Stimulated activated CD8-positive, alpha-beta memory T cell treated with anti-CD3 and anti-CD28 coated beads, Interleukin-4, amount 100 ng/mL, for 48 hours (primary cell): ENCODE data around the gene PAWR.
"Not testable (repeated sequence)": the region's sequence is repeated elsewhere in the genome, so short reads cannot be mapped to it uniquely, and the experiment has no call there.

Experiments used
- DNase-seq: peaks from one replicate; pipeline ENCODE4 v3.0.0-alpha.2; 2020

Gene PAWR

DNA sequence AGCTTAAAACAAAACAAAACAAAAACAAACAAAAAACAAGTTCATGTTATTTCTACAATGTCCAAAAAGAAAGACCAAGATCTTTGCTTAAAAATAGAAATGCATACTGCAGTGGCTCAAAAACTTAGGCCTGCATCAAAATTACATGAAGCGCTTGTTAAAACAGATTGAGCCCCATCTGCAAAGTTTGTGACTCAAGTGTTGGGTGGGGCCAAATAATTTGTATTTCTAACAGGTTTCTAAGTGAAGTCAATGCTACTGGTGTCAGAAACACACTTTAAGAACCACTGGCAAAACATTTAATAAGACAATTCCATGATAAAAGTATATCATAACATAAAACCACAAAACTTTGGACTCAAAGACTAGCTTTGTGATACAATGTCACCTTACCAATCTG, 105.6 kb downstream of the PAWR start:
- no peak for DNase-seq

DNA sequence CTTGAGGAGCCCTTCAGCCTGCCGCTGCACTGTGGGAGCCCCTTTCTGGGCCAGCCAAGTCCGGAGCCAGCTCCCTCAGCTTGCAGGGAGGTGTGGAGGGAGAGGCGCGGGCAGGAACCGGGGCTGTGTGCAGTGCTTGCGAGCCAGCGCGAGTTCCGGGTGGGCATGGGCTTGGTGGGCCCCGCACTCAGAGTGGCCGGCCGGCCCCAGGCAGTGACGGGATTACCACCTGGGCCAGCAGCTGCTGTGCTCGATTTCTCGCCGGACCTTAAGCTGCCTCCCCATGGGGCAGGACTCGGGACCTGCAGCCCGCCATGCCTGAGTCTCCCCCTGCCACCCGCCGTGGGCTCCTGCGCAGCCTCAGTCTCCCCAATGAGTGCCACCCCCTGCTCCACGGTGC, 116.9 kb downstream of the PAWR start:
- DNase-seq: no peak

DNA sequence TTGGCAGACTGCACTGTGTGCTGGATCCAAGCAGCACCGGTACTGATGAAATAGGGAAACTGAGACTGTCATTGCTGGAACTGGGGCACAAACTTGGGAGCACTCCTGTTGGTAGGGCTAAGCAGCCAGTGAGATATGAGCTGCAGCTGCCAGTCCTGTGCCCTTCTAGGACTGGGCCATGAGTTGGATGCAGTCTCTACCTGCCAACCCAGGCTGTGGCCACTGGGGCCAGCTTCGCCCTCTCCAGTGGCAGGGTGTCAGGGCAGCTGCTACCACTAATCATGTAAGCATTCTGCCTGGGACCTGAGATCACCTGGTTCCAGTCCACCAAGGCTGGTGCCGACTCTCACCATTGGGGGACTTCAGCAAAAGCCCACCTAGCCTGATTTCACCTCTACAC, 121.1 kb downstream of the PAWR start:
- no peak for DNase-seq

DNA sequence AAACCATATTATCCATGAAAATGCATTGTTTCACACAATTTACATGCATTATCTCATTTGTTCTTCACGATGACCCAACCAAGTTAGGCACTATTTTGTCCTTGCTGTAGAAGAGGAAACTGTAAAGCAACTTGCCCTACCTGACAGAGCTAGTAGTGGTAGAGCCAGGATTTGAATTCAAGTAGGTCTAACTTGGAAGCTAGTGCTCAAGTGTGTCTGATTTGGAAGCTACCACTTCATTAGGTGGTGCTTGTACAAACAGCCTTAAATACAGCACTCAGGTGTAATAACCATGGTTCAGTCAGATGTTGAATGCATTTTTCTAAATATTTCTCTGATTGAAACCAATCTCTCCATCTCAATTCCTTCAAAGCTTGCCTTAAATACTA, 123.6 kb downstream of the PAWR start:
- DNase-seq: no peak

DNA sequence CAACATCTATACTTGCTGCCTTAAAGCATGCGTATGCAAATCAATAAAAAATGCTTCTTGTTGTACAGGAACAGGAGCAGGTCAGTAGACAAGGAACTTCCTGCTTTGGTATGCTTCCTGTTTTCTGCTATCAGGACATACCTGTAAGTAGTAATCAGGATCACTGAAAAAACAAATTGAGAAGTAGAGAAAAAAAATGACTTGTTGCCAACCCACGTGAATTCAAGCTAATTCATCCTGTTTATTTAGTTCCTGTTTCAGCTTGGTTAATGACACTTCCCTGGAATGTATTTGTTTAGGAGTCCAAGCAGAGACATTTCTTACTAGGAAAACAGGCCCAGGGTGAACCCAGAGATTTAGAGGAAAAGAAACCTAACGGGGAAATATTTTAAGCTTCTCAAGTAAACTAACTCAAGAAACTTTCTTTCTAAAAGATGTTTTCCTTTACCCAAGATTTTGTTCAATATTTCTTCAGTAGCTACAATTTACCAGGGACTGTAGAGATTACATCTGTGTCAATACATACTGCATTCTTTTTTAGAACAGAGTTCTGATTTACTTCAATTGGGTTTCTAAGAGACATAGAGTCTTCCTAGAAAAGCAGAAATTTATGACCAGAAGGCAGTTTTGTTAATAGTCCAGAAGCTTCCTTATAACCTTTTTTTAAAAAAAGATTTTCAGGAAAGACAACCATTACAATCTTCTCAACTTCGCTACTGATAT, 124.2 kb downstream of the PAWR start:
- no peak for DNase-seq

DNA sequence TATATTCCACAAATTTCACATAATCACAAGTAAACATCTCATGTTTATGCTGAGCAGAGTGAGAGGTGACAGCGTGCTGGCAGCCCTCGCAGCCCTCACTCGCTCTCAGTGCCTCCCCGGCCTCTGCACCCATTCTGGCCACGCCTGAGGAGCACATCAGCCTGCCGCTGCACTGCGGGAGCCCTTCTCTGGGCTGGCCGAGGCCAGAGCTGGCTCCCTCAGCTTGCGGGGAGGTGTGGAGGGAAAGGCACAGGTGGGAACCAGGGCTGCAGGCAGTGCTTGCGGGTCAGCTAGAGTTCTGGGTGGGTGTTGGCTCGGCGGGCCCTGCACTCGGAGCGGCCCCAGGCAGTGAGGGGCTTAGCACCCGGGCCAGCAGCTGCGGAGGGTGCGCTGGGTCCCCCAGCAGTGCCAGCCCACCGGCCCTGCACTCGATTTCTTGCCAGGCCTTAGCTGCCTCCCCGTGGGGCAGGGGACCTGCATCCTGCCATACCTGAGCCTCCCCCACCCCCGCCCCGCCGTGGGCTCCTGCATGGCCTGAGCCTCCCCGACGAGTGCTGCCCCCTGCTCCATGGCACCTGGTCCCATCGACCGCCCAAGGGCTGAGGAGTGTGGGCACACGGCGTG, 125.9 kb downstream of the PAWR start:
- DNase-seq: not testable (repeated sequence)

DNA sequence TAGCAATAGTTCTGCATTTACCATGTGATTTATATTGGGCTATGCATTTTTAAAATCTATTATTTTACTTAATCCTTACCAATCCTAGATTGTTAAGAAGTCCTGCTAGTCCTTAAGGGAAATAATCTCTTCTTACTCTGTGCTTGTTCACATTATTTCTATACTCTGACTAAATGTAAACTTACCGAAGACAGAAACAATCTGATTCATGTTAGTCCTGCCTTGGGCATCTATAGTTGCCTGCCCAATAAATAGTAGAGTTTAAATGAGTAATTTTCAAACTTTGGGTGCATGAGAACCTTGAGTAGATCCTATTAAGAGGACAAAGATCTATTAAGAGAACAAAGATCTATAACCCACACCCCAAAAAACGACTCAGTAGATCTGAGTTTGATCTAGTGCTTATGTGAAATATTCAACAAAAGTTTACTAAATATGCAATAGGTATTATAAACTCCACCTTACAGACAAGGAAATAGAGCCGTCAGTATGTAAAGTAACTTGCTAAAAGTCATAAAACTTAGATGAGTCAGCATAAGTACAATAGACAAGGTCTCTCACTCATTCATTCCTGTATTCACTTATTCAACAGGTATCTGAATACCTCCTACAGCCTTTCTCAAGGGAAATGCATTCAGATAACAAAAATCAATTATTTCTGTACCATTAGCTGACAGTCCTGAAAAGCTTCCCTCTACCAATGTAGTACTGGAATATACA, 127.6 kb downstream of the PAWR start:
- DNase-seq: no peak

DNA sequence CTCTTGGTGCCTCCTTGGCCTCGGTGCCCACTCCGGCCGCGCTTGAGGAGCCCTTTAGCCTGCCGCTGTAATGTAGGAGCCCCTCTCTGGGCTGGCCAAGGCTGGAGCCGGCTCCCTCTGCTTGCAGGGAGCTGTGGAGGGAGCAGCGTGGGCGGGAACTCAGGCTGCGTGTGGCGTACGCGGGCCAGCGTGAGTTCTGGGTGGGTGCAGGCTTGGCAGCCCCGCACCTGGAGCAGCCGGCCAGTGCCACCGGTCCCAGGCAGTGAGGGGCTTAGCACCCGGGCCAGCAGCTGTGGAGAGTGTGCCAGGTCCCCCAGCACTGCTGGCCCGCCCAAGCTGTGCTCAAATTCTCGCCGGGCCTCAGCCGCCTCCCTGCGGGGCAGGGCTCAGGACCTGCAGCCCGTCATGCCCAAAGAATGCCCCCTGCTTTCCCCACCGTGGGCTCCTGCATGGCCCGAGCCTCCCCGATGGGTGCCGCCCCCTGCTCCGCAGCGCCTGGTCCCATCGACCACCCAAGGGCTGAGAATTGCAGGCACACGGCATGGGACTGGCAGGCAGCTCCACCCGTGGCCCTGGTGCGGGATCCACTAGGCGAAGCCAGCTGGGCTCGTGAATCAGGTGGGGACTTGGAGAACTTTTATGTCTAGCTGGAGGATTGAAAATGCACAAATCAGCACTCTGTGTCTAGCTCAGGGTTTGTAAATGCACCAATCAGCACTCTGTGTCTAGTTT, 129.2 kb downstream of the PAWR start:
- DNase-seq: no peak

DNA sequence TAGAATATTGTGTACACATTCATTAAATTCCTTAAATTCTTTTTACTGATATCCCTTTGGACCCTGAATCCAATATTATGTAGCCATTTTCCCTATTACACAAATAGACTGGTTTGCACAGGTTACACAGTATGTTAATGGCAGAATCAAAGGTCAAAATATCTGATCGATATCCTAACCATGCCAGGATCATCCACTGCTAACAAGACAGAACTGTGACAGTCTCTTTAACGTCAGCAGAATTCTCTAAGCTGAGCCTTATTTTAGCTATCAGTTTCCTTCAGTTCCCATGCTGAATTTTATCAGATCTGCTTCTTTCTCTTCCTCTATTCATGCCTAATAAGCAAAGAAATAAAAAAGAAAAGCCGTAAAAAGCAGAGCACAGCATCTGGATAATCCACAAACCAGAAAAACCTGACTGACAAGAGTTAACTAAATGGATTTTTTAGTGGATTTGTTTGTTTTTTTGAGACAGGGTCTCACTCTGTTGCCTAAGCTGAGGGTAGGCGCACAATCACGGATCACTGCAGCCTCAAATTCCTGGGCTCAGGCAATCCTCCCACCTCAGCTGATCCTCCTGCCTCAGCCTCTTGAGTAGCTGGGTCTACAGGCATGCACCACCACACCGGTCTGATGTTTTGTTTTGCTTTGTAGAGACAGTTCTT, 130.4 kb downstream of the PAWR start:
- no peak for DNase-seq

DNA sequence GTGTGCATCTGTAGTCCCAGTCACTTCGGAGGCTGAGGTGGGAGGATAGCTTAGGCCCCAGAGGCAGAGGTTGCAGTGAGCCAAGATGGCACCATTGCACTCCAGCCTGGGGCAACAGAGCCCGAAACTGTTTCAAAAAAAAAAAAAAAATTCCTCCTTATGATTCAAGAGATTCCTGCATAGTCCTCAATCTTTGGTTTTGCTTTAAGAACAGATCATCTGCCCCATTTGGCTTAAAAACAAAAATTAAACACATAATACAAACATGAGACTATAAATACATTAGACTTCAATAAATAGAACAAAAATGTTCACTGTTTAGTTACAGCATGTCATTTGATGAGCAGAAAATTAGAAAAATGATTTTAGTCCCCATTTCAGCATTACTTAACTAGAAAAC, 131.2 kb downstream of the PAWR start:
- no peak for DNase-seq

DNA sequence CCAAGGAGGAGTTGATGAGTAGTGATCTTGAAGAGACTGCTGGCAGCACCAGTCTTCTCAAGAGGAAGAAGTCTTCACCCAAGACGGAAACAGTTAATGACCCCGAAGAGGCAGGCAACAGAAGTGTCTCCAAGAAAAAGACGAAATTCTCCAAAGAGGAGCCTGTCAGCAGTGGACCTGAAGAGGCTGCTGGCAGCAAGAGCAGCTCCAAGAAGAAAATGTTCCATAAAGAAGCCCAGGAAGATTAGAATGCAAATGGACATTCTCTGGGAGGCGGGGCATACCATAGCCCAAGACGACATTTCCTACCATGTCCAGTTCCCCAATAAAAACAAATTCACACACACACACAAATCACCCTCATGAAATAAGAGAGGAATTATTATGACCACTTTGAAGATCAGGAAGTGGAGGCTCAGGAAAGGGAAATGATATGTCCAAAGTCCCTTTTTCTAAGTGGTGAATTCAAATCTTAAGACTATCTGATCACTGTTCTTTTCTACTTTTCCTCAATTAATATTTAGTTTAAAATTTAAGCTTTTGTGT, 131.8 kb downstream of the PAWR start:
- DNase-seq: no peak

DNA sequence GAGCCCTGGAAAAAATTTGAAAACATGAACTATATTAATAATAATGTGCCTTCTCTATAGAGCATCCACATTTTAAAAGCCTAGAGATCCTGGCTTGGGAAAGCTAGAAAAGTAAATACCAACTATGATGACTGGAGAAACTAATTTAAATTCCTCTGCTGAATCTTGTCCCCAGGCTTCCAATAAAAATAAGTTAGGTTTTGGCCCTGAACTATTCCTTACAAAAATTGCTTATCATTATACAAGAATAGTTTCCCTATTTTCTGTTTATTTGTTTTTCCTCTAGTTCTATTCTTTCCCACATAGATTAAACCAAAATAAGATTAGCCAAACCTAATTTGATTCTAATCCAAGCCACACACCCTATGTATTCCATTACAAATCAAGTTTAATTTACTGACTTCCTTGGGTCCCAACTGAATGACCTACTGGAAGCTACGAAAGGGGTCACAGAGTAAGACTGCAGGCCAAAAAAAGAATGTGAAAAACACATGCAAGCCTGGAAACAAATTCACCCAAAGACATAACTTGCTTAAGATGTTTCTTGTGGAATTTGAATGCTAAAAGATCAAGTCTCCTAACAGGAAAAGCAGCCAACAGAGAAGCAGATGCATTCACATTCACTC, 133.0 kb downstream of the PAWR start:
- no peak for DNase-seq

DNA sequence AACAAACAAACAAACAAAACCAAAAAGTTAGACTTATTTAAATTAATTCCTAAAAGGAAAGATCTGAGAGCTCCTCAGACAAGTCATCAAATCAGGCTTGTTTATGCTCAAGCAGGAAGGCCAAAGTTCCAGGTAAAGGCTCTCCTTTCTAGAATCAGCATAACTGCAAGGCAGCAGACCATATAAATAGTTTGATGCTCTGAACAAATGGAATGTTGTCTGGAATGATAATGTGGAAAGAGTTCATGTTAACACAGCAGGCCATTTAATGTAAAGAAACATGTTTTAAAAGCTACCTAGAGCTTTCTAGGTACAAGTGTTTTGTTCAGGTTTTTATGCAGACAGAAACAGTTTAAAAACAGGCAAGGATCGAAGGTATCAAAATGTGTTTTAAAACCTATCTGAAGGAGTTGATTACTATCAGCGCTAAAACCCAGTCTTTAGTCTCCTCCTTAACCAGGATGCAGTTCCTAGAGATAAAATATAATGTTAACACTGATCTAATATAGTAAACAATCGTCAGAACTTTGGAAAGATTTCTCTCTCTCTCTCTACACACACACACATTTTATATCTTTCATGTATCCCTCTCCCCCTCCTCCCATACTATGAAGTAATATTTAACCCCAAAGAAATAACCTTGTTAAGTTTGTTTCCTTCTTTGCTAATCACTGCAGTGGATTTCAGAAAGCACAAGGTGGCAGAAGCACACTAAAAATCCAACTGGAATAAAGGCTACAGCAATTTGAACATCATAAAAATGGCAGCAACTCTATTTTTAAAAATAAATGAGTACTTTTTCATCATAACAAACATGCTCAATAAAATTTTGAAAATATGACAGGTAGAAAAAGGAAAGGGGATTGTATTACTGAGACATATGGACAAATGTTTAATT, 135.5 kb downstream of the PAWR start:
- no peak for DNase-seq

DNA sequence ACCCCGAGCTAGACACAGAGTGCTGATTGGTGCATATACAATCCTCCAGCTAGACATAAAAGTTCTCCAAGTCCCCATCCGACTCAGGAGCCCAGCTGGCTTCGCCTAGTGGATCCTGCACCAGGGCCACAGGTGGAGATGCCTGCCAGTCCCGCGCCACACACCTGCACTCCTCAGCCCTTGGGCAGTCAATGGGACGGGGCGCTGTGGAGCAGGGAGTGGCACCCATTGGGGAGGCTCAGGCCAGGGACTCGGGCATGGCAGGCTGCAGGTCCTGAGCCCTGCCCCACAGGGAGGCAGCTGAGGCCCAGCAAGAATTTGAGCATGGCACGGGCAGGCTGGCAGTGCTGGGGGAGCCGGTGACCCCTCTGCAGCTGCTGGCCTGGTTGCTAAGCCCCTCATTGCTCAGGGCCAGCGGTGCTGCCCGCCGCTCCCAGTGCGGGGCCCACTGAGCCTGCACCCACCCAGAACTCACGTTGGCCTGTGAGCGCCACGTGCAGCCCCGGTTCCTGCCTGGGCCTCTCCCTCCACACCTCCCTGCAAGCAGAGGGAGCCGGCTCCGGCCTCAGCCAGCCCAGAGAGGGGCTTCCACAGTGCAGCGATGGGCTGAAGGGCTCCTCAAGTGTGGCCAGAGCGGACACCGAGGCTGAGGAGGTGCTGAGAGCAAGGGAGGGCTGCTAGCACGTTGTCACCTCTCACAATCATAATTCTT, 136.7 kb downstream of the PAWR start:
- DNase-seq: no peak

DNA sequence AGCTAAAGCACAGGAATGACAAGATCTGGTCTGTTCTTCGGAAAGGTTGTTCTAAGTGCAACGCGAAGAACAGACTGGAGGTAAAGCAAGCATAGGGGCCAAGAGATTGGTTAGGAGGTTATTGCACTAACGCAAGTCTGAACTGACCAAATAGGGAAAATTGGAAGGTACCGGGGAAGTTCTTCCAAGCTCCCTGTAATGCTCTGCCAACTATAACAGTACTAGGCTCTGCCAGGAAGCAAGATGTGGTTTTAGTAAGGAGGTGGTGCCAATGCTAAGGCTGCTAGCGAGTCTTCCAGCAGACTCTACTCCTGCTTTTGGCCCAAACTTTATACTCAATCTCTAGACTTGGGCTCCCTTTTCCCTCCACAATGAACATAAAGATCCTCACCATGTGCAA, 138.6 kb downstream of the PAWR start:
- DNase-seq: no peak

DNA sequence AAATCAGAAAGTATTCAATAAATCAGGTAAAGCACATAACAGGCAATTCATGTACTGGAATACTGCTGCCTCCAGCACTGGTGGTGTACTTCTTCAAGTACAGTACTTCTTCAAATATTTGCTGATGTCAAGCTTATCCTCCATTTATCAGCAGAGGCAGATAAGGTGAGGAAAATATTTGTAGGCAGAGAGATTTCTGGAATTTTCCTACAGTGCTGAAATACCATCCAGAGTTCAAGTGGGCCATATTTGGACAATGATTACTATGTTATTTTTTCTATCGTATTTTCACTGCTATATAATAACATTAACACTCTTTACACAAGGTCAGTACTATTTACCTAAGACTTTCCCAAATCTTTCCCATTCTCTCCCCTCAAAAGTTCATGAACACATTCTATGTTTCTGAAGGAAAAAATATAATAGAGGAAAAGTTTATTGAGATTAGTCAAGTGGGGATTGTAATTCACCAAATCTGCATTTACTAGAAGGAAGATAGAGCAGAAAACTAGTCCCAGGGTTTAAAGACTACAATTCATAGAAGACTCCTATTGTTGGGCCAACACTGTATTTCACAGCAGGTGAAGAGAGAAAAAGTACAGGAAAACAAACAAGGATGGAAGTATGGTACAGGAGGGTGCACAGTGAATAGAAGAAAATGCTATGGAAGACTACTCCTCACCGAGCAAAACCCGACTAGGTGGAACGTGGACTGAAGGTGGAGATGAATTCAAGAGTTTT, 141.1 kb downstream of the PAWR start:
- no peak for DNase-seq

DNA sequence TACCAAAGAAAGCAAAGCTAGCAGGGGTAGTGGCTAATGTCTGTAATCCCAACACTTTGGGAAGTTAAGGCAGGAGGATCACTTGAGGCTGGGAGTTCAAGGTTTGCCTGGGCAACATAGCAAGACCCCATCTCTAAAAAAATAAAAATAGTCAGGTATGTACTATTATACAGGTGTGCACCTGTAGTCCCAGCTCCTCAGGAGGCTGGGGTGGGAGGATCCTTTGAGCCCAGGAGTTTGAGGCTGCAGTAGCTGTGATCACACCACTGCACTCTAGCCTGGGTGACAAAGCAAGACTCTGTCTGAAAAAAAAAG, 142.2 kb downstream of the PAWR start:
- no peak for DNase-seq

DNA sequence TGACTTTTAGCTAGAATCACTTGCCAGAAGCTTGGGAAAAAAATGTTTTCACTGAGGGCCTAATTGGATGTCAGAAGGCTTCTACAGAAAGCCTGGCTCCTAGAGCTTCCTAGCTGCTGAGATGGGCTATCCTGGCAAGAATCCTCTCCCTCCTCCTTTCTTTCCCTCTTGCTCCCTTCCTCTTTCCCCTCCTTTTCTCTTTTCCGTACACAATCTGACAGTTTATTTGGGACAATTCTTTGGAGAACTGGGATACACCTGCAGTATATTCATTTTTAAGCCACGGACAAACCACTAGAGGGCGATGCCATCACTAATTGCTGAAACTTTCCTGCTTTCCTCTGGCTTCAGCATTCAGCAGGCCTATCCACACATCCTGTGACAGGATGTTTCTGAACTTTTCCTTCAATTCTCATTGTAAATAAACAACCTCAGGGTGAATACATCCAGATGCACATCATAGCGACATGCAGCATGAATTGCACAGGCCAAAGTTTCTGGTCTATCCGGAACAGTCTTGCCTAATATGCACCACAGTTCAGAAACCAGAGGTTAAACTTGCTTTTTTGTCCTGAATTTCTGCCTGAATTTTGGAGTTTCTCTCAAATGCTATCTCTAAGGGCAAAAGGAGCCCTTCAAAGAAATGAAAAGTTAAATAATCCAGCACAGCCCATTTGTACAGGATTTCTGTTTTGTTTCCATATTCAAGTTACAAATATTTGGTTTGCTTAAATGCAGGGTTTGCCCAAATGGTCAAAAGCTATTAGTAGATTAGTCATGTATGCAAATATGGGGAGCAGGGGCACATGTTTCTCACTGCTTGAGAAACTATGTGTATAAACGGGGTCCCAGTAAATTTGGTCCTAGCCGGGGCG, 142.8 kb downstream of the PAWR start:
- DNase-seq: no peak
